ENCODE results near the gene MRPL12. TPM values are rescaled to one million over a fixed set of nuclear protein-coding genes. Genes with fewer than 3 reads are reported as not detected.
A peak's percentile ranks its signal among the peaks of the same experiment; 100 is the strongest.

The MRPL12 gene
- total and polyA plus RNA-seq, 2 of the 13 experiments (the other 11 are each of a cell fraction or from before 2014, with no cell fraction given) = 39.1 to 94.1 TPM

GRCh38 chr17:81655378-81656117 is 47.6 kb upstream of the MRPL12 start (continued):
- TF ChIP-seq, protein P1, sequence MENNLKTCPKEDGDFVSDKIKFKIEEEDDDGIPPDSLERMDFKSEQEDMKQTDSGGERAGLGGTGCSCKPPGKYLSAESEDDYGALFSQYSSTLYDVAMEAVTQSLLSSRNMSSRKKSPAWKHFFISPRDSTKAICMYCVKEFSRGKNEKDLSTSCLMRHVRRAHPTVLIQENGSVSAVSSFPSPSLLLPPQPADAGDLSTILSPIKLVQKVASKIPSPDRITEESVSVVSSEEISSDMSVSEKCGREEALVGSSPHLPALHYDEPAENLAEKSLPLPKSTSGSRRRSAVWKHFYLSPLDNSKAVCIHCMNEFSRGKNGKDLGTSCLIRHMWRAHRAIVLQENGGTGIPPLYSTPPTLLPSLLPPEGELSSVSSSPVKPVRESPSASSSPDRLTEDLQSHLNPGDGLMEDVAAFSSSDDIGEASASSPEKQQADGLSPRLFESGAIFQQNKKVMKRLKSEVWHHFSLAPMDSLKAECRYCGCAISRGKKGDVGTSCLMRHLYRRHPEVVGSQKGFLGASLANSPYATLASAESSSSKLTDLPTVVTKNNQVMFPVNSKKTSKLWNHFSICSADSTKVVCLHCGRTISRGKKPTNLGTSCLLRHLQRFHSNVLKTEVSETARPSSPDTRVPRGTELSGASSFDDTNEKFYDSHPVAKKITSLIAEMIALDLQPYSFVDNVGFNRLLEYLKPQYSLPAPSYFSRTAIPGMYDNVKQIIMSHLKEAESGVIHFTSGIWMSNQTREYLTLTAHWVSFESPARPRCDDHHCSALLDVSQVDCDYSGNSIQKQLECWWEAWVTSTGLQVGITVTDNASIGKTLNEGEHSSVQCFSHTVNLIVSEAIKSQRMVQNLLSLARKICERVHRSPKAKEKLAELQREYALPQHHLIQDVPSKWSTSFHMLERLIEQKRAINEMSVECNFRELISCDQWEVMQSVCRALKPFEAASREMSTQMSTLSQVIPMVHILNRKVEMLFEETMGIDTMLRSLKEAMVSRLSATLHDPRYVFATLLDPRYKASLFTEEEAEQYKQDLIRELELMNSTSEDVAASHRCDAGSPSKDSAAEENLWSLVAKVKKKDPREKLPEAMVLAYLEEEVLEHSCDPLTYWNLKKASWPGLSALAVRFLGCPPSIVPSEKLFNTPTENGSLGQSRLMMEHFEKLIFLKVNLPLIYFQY (CRISPR knock-in tag; IDR thresholded peaks at IDR 0.05; ENCODE audit: borderline replicate concordance) = peak; percentile 57; the same call in 1 of the 2 replicates
- TF ChIP-seq, protein P2, sequence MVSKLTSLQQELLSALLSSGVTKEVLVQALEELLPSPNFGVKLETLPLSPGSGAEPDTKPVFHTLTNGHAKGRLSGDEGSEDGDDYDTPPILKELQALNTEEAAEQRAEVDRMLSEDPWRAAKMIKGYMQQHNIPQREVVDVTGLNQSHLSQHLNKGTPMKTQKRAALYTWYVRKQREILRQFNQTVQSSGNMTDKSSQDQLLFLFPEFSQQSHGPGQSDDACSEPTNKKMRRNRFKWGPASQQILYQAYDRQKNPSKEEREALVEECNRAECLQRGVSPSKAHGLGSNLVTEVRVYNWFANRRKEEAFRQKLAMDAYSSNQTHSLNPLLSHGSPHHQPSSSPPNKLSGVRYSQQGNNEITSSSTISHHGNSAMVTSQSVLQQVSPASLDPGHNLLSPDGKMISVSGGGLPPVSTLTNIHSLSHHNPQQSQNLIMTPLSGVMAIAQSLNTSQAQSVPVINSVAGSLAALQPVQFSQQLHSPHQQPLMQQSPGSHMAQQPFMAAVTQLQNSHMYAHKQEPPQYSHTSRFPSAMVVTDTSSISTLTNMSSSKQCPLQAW (CRISPR knock-in tag; IDR thresholded peaks at IDR 0.05) = peak; percentile 57; the same call in 1 of the 2 replicates
- TF ChIP-seq, protein P3, sequence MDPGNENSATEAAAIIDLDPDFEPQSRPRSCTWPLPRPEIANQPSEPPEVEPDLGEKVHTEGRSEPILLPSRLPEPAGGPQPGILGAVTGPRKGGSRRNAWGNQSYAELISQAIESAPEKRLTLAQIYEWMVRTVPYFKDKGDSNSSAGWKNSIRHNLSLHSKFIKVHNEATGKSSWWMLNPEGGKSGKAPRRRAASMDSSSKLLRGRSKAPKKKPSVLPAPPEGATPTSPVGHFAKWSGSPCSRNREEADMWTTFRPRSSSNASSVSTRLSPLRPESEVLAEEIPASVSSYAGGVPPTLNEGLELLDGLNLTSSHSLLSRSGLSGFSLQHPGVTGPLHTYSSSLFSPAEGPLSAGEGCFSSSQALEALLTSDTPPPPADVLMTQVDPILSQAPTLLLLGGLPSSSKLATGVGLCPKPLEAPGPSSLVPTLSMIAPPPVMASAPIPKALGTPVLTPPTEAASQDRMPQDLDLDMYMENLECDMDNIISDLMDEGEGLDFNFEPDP (CRISPR knock-in tag; conservative IDR thresholded peaks at IDR 0.05) = no peak
- no peak for TF ChIP-seq MBNL3 (CRISPR knock-in tag; conservative IDR thresholded peaks at IDR 0.05)
- TF ChIP-seq, protein P4, sequence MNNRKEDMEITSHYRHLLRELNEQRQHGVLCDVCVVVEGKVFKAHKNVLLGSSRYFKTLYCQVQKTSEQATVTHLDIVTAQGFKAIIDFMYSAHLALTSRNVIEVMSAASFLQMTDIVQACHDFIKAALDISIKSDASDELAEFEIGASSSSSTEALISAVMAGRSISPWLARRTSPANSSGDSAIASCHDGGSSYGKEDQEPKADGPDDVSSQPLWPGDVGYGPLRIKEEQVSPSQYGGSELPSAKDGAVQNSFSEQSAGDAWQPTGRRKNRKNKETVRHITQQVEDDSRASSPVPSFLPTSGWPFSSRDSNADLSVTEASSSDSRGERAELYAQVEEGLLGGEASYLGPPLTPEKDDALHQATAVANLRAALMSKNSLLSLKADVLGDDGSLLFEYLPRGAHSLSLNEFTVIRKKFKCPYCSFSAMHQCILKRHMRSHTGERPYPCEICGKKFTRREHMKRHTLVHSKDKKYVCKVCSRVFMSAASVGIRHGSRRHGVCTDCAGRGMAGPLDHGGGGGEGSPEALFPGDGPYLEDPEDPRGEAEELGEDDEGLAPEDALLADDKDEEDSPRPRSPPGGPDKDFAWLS (CRISPR knock-in tag; IDR thresholded peaks at IDR 0.05; ENCODE audit: borderline replicate concordance) = no peak
- TF ChIP-seq ELF3 (CRISPR knock-in tag; IDR thresholded peaks at IDR 0.05) = peak; percentile 40; the same call in 1 of the 2 replicates
- TF ChIP-seq, protein P5, sequence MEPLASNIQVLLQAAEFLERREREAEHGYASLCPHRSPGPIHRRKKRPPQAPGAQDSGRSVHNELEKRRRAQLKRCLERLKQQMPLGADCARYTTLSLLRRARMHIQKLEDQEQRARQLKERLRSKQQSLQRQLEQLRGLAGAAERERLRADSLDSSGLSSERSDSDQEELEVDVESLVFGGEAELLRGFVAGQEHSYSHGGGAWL (CRISPR knock-in tag; IDR thresholded peaks at IDR 0.05) = peak; percentile 39; the same call in 1 of the 2 replicates
- 0 out of 2 replicates have a peak, but pooled peaks have one; percentile 53 for TF ChIP-seq BCL3 (CRISPR knock-in tag; IDR thresholded peaks at IDR 0.05)
- peak; percentile 73; the same call in 1 of the 2 replicates for TF ChIP-seq HDAC2 (CRISPR knock-in tag; IDR thresholded peaks at IDR 0.05)
- peak; percentile 90 for TF ChIP-seq RXRA (CRISPR knock-in tag; IDR thresholded peaks at IDR 0.05)
- TF ChIP-seq ZFY (CRISPR knock-in tag; IDR thresholded peaks at IDR 0.05) = peak; percentile 26; the same call in 1 of the 2 replicates
- no peak for TF ChIP-seq PATZ1 (CRISPR knock-in tag; IDR thresholded peaks at IDR 0.05)
- no peak for TF ChIP-seq NR1H2 (CRISPR knock-in tag; IDR thresholded peaks at IDR 0.05; ENCODE audit: borderline replicate concordance, low read depth)
- no peak; the same call in 1 of the 2 replicates for TF ChIP-seq ZNF230 (CRISPR knock-in tag; IDR thresholded peaks at IDR 0.05)
- no peak for TF ChIP-seq CBFB (CRISPR knock-in tag; IDR thresholded peaks at IDR 0.05)

All from HepG2 (cell line).